ENCODE measurements around the gene CHST15. TPM values are rescaled to one million over a fixed set of nuclear protein-coding genes. Genes with fewer than 3 reads are reported as not detected.

CHST15 gene
- total RNA-seq, 4 donors from 2014 or later: 16.8 to 75.6 (median 26.3) TPM

DNA sequence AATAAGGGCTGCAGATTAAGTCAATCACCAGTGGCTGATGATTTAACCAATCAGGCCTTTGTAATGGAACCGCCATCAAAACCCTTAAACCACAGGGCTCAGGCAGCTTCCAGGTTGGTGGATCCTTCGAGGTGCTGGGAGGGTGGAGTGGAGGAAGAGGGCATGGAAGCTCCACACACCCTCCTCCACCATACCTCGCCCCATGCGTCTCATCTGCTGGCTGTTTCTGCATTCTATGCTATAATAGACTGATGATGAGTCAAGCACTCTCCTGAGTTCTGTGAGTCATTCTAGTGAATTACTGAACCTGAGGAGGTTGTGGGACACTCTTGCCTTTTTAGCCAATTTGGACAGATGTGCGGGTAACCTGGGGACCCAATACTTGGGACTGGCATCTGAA lies 43.9 kb downstream of the CHST15 start:
- TF ChIP-seq CTCF (IDR thresholded peaks at IDR 0.05; ENCODE audit: low read depth): no peak

DNA sequence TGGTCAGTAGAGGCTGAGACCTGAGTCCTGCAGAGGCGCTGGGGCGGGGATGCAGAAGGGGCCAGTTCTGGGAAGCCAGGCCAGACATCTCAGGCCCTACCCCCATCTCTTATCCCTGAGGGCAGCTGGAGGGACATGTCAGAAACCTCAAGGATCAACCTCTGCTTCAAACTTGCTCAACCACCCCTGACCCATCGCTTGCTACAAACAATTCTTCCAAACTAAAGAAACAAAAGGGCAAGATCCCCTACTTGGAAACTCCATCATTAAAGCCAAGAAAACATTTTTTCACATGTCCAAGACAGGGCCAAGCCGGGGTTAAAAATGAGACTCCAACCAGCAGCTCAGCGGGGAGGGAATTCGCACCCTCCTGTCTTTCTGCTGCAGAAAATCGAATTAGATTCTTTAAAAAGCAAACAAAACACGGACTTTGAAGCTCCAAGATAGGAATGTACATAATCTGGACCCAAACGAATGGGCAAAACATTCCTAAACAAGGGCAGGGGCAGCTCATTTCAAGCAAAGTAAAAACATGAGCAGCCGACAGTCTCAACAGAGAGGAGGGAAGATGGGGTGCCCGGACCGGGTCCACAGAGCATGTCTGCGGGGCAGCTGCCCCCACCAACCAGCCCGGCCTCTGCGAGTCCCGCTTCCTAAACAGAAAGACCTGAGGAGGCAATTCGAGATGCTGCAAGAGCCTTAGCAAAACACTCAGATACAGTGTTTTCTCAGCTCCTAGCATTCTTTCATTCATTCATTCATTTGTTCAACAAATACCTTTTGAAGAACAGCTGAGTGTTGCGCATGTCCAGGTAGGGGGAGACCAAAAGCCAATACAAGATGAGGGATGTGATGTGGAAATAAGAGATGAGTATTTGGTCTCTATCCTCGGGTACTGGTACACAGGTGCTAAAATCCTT lies 44.8 kb downstream of the CHST15 start:
- no peak for TF ChIP-seq CTCF (IDR thresholded peaks at IDR 0.05; ENCODE audit: low read depth)

DNA sequence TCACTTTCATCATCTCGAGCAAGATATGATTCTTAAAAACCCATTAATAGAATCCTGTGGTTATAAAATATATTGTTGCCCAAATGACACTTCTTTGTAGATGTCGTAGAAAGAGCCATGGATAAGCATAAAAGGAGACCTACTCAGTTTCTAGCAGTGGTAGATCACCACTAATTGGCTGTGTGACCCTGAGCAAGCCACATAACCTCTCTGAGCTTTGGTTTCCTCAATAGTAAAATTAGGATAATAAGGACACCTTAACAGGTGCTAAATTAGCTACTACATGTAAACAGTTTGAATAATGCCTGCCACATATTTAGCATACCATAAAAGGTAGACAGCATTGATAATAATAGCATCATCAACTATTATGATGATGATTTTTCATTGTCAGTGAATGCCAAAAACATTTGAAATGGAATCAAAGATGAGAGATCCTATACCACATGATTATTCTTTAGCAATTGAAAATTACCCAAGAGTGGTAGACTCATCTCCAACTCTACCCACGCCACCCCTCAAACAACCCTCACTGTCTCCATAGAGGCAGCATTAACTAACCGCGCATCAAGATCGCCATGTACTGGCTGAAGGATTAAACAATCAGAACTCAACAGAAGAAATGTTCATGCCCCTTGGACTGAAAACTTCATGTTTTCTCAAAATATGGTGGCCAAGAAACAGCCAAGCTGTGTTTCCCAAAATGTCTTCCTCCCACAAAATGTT lies 45.8 kb downstream of the CHST15 start:
- TF ChIP-seq CTCF (IDR thresholded peaks at IDR 0.05; ENCODE audit: low read depth): no peak

GRCh38 chr10:124045801-124046355 lies 47.5 kb downstream of the CHST15 start:
- no peak for TF ChIP-seq CTCF (IDR thresholded peaks at IDR 0.05; ENCODE audit: low read depth)

GRCh38 chr10:124045276-124045675 lies 48.1 kb downstream of the CHST15 start:
- no peak for TF ChIP-seq CTCF (IDR thresholded peaks at IDR 0.05; ENCODE audit: low read depth)

GRCh38 chr10:124044143-124044862 lies 49.1 kb downstream of the CHST15 start:
- no peak for TF ChIP-seq CTCF (IDR thresholded peaks at IDR 0.05; ENCODE audit: low read depth)

Data from subcutaneous adipose tissue (tissue), 4 donors.